H1 (cell line): Measurements from ENCODE around the gene COA1. TPM values are rescaled to one million over a fixed set of nuclear protein-coding genes. Genes with fewer than 3 reads are reported as not detected.
"Not testable (repeated sequence)": the region's sequence is repeated elsewhere in the genome, so short reads cannot be mapped to it uniquely, and the experiment has no call there.

Experiments
- CTCF ChIA-PET: fragments of 300-600 bp; sonication (Branson Sonifier 250); formaldehyde crosslinking; loops from one replicate; lab custom pipeline; 2021; ENCODE audit not compliant: partially characterized antibody; lab: Charles Lee
- POLR2A ChIA-PET: fragments of 300-600 bp; sonication (Branson Sonifier 250); formaldehyde crosslinking; loops from one replicate; lab custom pipeline; 2021; ENCODE audit warnings: inconsistent platforms; ENCODE audit not compliant: partially characterized antibody; lab: Charles Lee
- DNase-seq, 2 experiments: peaks; one replicate each; pipeline versions ENCODE4 v3.0.0 to v3.0.0-alpha.2; 2010 to 2022; ENCODE audit warnings: low spot score in 2 of 2, low read depth in 1 of 2, mixed read lengths in 1 of 2
- FAIRE-seq: peaks from 2 replicates; lab custom pipeline; 2011; peaks lifted over from hg19 to GRCh38; lab: Jason Lieb, UNC
- H2AFZ ChIP-seq: 2 replicates; pipeline ENCODE4 v1.8.1; 2012; ENCODE audit warnings: low read length, inconsistent platforms
- H2AK5ac ChIP-seq: 2 replicates; pipeline ENCODE4 v1.6.1; 2013; ENCODE audit warnings: low read depth, low read length
- H2BK120ac ChIP-seq: replicated peaks from 2 replicates; pipeline ENCODE3; 2013; ENCODE audit warnings: low read depth, low read length, inconsistent platforms
- H2BK12ac ChIP-seq: 2 replicates; pipeline ENCODE4 v1.6.1; 2013; ENCODE audit warnings: low read depth, low read length
- H2BK15ac ChIP-seq: 2 replicates; pipeline ENCODE4 v1.6.1; 2013; ENCODE audit warnings: low read length
- H2BK20ac ChIP-seq: 2 replicates; pipeline ENCODE4 v1.6.1; 2013; ENCODE audit warnings: low read length
- H2BK5ac ChIP-seq: 2 replicates; pipeline ENCODE4 v1.6.1; 2013; ENCODE audit warnings: low read depth, low read length
- H3K14ac ChIP-seq: 2 replicates; pipeline ENCODE4 v1.6.1; 2013; ENCODE audit warnings: inconsistent platforms; ENCODE audit not compliant: insufficient read length
- H3K18ac ChIP-seq: 2 replicates; pipeline ENCODE4 v1.6.1; 2013; ENCODE audit warnings: low read length; ENCODE audit errors: extremely low read depth
- H3K23ac ChIP-seq: 2 replicates; pipeline ENCODE4 v1.6.1; 2013; ENCODE audit warnings: inconsistent platforms; ENCODE audit not compliant: insufficient read length
- H3K23me2 ChIP-seq: 2 replicates; pipeline ENCODE4 v1.6.1; 2013; ENCODE audit warnings: low read depth, low read length
- H3K27ac ChIP-seq: 2 replicates; pipeline ENCODE4 v1.6.1; 2011; ENCODE audit warnings: low read depth, low read length, inconsistent platforms
- H3K27me3 ChIP-seq, 4 experiments: replicated peaks in 1 of 4; 1 replicate in 1 of 4; 2 replicates in 3 of 4; pipeline versions ENCODE4 v1.6.1 to v1.8.1; 2011 to 2013; ENCODE audit warnings: low read length in 3 of 4, mild to moderate bottlenecking in 3 of 4, inconsistent platforms in 2 of 4, mixed read lengths in 2 of 4, moderate library complexity in 1 of 4; ENCODE audit not compliant: control insufficient read depth in 3 of 4, insufficient read depth in 3 of 4; ENCODE audit errors: extremely low read depth in 1 of 4
- H3K36me3 ChIP-seq, 4 experiments: 2 replicates each; pipeline versions ENCODE4 v1.6.1 to v1.8.1; 2011 to 2013; ENCODE audit warnings: mild to moderate bottlenecking in 4 of 4, low read length in 3 of 4, moderate library complexity in 2 of 4, control low read depth in 1 of 4, inconsistent platforms in 1 of 4; ENCODE audit not compliant: insufficient read depth in 4 of 4, control insufficient read depth in 2 of 4
- H3K4ac ChIP-seq: replicated peaks from 2 replicates; pipeline ENCODE3; 2013; ENCODE audit warnings: low read length, low read depth, mixed read lengths, inconsistent platforms; ENCODE audit not compliant: insufficient read length
- H3K4me1 ChIP-seq, 4 experiments: replicated peaks in 1 of 4; 1 replicate in 1 of 4; 2 replicates in 3 of 4; pipeline versions ENCODE4 v1.6.1 to v1.8.1; 2011 to 2013; ENCODE audit warnings: low read length in 3 of 4, inconsistent platforms in 2 of 4, mixed read lengths in 1 of 4; ENCODE audit not compliant: insufficient read depth in 4 of 4, control insufficient read depth in 3 of 4
- H3K4me2 ChIP-seq, 2 experiments: 2 replicates each; pipeline versions ENCODE4 v1.6.1 to v1.8.1; 2011 to 2013; ENCODE audit warnings: low read depth in 2 of 2, low read length in 2 of 2, control low read depth in 1 of 2, inconsistent platforms in 1 of 2, mild to moderate bottlenecking in 1 of 2; ENCODE audit not compliant: insufficient read depth in 1 of 2
- H3K4me3 ChIP-seq, 4 experiments: fragments of 200-600, 300-600 bp in 1 of 4; sonication (generic), shearing (Covaris generic), sonication (Bioruptor Twin) in 1 of 4; 2 replicates each; pipeline versions ENCODE4 v1.5.1 to v1.8.1; 2011 to 2016; ENCODE audit warnings: low read length in 4 of 4, low read depth in 3 of 4, control low read depth in 2 of 4, inconsistent platforms in 2 of 4, mild to moderate bottlenecking in 2 of 4, mixed read lengths in 1 of 4, moderate library complexity in 1 of 4; ENCODE audit not compliant: insufficient read depth in 2 of 4; ENCODE audit errors: extremely low read depth in 1 of 4
- H3K56ac ChIP-seq: replicated peaks from 2 replicates; pipeline ENCODE3; 2013; ENCODE audit warnings: low read depth, mild to moderate bottlenecking, mixed read lengths, low read length, inconsistent platforms; ENCODE audit not compliant: insufficient read length
- H3K79me1 ChIP-seq: 2 replicates; pipeline ENCODE4 v1.6.1; 2013; ENCODE audit warnings: low read depth, low read length, control low read depth
- H3K79me2 ChIP-seq, 2 experiments: 2 replicates each; pipeline versions ENCODE4 v1.6.1 to v1.8.1; 2012 to 2013; ENCODE audit warnings: low read length in 2 of 2, mild to moderate bottlenecking in 2 of 2, inconsistent platforms in 1 of 2; ENCODE audit not compliant: insufficient read depth in 2 of 2, control insufficient read depth in 1 of 2
- H3K9ac ChIP-seq, 4 experiments: replicated peaks in 1 of 4; 1 replicate in 1 of 4; 2 replicates in 3 of 4; pipeline versions ENCODE4 v1.6.1 to v1.8.1; 2011 to 2013; ENCODE audit warnings: low read depth in 3 of 4, low read length in 3 of 4, control low read depth in 2 of 4, mild to moderate bottlenecking in 2 of 4, moderate library complexity in 2 of 4, inconsistent platforms in 1 of 4; ENCODE audit errors: extremely low read depth in 1 of 4
- H3K9me3 ChIP-seq, 2 experiments: 2 replicates each; pipeline versions ENCODE4 v1.6.1 to v1.8.1; 2012 to 2013; ENCODE audit warnings: mild to moderate bottlenecking in 2 of 2, moderate library complexity in 2 of 2, control low read depth in 1 of 2, inconsistent platforms in 1 of 2, low read depth in 1 of 2, low read length in 1 of 2, mixed read lengths in 1 of 2; ENCODE audit not compliant: insufficient read depth in 2 of 2
- H4K20me1 ChIP-seq, 2 experiments: replicated peaks in 1 of 2; 2 replicates each; pipeline versions ENCODE3 to v1.8.1; 2011 to 2013; ENCODE audit warnings: inconsistent platforms in 2 of 2, low read length in 2 of 2, mild to moderate bottlenecking in 1 of 2; ENCODE audit not compliant: insufficient read depth in 2 of 2, control insufficient read depth in 1 of 2
- H4K5ac ChIP-seq: 2 replicates; pipeline ENCODE4 v1.6.1; 2013; ENCODE audit warnings: low read length, low read depth, mixed read lengths, inconsistent platforms; ENCODE audit not compliant: insufficient read length
- H4K8ac ChIP-seq: 2 replicates; pipeline ENCODE4 v1.8.0; 2013; ENCODE audit warnings: mild to moderate bottlenecking, moderate library complexity, low read length, inconsistent platforms; ENCODE audit not compliant: insufficient read depth; ENCODE audit errors: extremely low read depth
- H4K91ac ChIP-seq: replicated peaks from 2 replicates; pipeline ENCODE3; 2013; ENCODE audit warnings: low read length, mixed read lengths, inconsistent platforms; ENCODE audit not compliant: insufficient read length
- CHD2 ChIP-seq: IDR thresholded peaks from 2 replicates; pipeline ENCODE4 v1.6.1; 2012; ENCODE audit warnings: low read length, improper control_type of control experiment
- WGBS, 2 experiments: shearing (Covaris generic) in 1 of 2; methylation state at CpG; one replicate each; pipeline versions ENCODE4 v1.1.6 to v1.1.7; 2013 to 2015; ENCODE audit warnings: low lambda C conversion rate in 2 of 2, mixed read lengths in 2 of 2, inconsistent platforms in 1 of 2, low coverage in 1 of 2, missing lambda C conversion rate in 1 of 2; ENCODE audit not compliant: insufficient replicate concordance in 2 of 2, insufficient coverage in 1 of 2, insufficient read length in 1 of 2; ENCODE audit errors: extremely low coverage in 1 of 2, missing lambda C conversion rate in 1 of 2; 5-methylcytosine and 5-hydroxymethylcytosine counted together
- polyA plus RNA-seq, 7 experiments: library from polyadenylated mRNA; depleted of rRNA in 3 of 7; stranded (reverse) in 5 of 7; unstranded in 2 of 7; fragments of >200 nt in 5 of 7; fragments of 200-250 nt in 2 of 7; gene quantifications; 1 replicate in 5 of 7; 2 replicates in 1 of 7; 4 replicates in 1 of 7; pipeline versions ENCODE4 v1.2.1 to v1.2.3, GENCODE V29; 2011 to 2013; ENCODE audit warnings: missing spikeins in 2 of 7, mixed read lengths in 2 of 7
- total RNA-seq: library from RNA; stranded (reverse); fragmentation: NEBNext Ultra II Directional; extraction: Animal tissue kit (Norgen Biotek cat#: 25700); gene quantifications from 2 replicates; pipeline ENCODE4 v1.2.1, GENCODE V29; 2021

The COA1 gene
- total and polyA plus RNA-seq, 2 of the 8 experiments (the other 6 are each of a cell fraction or from before 2014, with no cell fraction given): 98.6 to 143 TPM

DNA sequence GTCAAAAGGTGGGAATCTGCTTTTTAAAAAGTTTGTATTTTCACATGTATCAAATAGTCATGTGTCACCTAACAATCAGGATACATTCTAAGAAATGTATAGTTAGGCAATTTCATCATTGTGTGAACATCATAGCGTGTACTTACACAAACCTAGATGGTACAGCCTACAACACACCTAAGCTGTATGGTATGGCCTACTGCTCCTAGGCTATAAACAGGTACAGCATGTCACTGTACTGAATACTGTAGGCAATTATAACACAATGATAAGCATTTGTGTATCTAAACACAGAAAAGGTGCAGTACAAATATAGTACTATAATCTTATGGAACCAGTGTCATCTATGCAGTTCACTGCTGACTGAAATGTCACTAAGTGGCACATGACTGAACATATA, 17.8 kb downstream of the COA1 start (continued):
- TF ChIP-seq CHD2: no peak

GRCh38 chr7:43708055-43708454, 21.3 kb downstream of the COA1 start:
- H3K9me3 ChIP-seq, H4K8ac ChIP-seq, H2BK12ac ChIP-seq, H2BK20ac ChIP-seq, H2AFZ ChIP-seq, H3K4me2 ChIP-seq, H3K23ac ChIP-seq, H3K4me1 ChIP-seq, FAIRE-seq, H3K56ac ChIP-seq, H3K23me2 ChIP-seq, H4K5ac ChIP-seq, H3K79me1 ChIP-seq, H2BK120ac ChIP-seq, H2AK5ac ChIP-seq, H3K4me3 ChIP-seq, H3K27ac ChIP-seq, H3K14ac ChIP-seq, H4K91ac ChIP-seq, POLR2A ChIA-PET, H3K36me3 ChIP-seq, H2BK15ac ChIP-seq, H3K18ac ChIP-seq, H3K9ac ChIP-seq, H2BK5ac ChIP-seq, H3K4ac ChIP-seq, DNase-seq, H3K27me3 ChIP-seq, H4K20me1 ChIP-seq: not testable (repeated sequence)
- 91% methylated on average over 9 of the region's 9 CpGs; no CpG with 5 or more reads in 1 of the 2 experiments for WGBS, 2 experiments
- CTCF ChIA-PET: interaction anchor here (0.7 to 1.1 kb wide), 3 partner anchors 133 to 269 kb away, joined by 3 to 5 read pairs (median 3); no protein-coding TSS in a partner anchor
- peaks cover 2 to 86% of the 10 kb centered on the region in 2 experiments for H3K79me2 ChIP-seq
